Right renal cortex interstitium (tissue), 3 donors: ENCODE results near the gene HDHD5. TPM values are rescaled to one million over a fixed set of nuclear protein-coding genes. Genes with fewer than 3 reads are reported as not detected.

Source experiments
- polyA plus RNA-seq, 3 donors: library from polyadenylated mRNA; unstranded; fragments of 120-200 nt; gene quantifications; one replicate each; pipeline ENCODE4 v1.2.1, GENCODE V29; 2013; ENCODE audit not compliant: insufficient read length in 3 of 3

The HDHD5 gene
- polyA plus RNA-seq, 3 donors, result 31.6 to 36.1 (median 32.7) TPM

Other genes starting within 250 kb of the HDHD5 start
- gene GAB4, start 151.1 kb downstream of the HDHD5 start, polyA plus RNA-seq, result not detected
- gene IL17RA, start 74.3 kb downstream of the HDHD5 start, polyA plus RNA-seq, result 1 to 10 TPM; 4.3 to 6.4 (median 4.6) TPM
- gene TMEM121B, start 37.9 kb downstream of the HDHD5 start, polyA plus RNA-seq, result 1 to 10 TPM in 1 of 3 donors, under 1 TPM in 2; 0.64 to 1.1 (median 0.89) TPM
- 10 to 100 TPM; 21.2 to 40.7 (median 22.4) TPM for gene ADA2, start 60.2 kb upstream of the HDHD5 start, polyA plus RNA-seq
- 10 to 100 TPM; 10.5 to 10.9 (median 10.5) TPM for gene CECR2, start 210.2 kb upstream of the HDHD5 start, polyA plus RNA-seq